Suppressor macrophage (primary cell): ENCODE data around the gene COL5A3.

Experiments
- DNase-seq, 4 experiments: peaks; one replicate each; pipeline ENCODE4 v3.0.0-alpha.2; 2020 to 2022

Gene COL5A3

GRCh38 chr19:10010939-10011338 lies 635 bp upstream of the COL5A3 start:
- no peak for DNase-seq

- DNase-seq: no peak
Observed at GRCh38 chr19:10009714-10010224, 535 bp downstream of the COL5A3 start.

GRCh38 chr19:10008184-10008765 lies 2.0 kb downstream of the COL5A3 start:
- DNase-seq: no peak

- DNase-seq: no peak
Observed at GRCh38 chr19:10007371-10008183, 2.7 kb downstream of the COL5A3 start.

GRCh38 chr19:10006752-10007323 lies 3.5 kb downstream of the COL5A3 start:
- no peak for DNase-seq

- DNase-seq: no peak
Observed at GRCh38 chr19:10006335-10006708, 4.0 kb downstream of the COL5A3 start.

GRCh38 chr19:10005632-10006334 lies 4.5 kb downstream of the COL5A3 start:
- no peak for DNase-seq

- DNase-seq: no peak
Observed at GRCh38 chr19:10004617-10005016, 5.7 kb downstream of the COL5A3 start.

- no peak for DNase-seq
Observed at GRCh38 chr19:10003271-10003670, 7.0 kb downstream of the COL5A3 start.

- peak in 3 of 4 experiments; percentile 25 to 49 (median 27) for DNase-seq
Observed at GRCh38 chr19:10001899-10002298, 8.4 kb downstream of the COL5A3 start.

GRCh38 chr19:10000171-10000826 lies 10.0 kb downstream of the COL5A3 start:
- DNase-seq: peak; percentile 68 to 85 (median 78)

GRCh38 chr19:9996541-9996940 lies 13.8 kb downstream of the COL5A3 start:
- DNase-seq: no peak

- DNase-seq: no peak
Observed at GRCh38 chr19:9995999-9996398, 14.3 kb downstream of the COL5A3 start.

- DNase-seq: peak in 2 of 4 experiments; percentile 7 to 28
Observed at GRCh38 chr19:9995084-9995483, 15.2 kb downstream of the COL5A3 start.

GRCh38 chr19:9991425-9992191 lies 18.7 kb downstream of the COL5A3 start:
- no peak for DNase-seq

GRCh38 chr19:9989504-9989903 lies 20.8 kb downstream of the COL5A3 start:
- no peak for DNase-seq

- no peak for DNase-seq
Observed at GRCh38 chr19:9986787-9987281, 23.5 kb downstream of the COL5A3 start.

GRCh38 chr19:9981406-9982260 lies 28.7 kb downstream of the COL5A3 start:
- no peak for DNase-seq

- DNase-seq: no peak
Observed at GRCh38 chr19:9972103-9972502, 38.2 kb downstream of the COL5A3 start.

- no peak for DNase-seq
Observed at GRCh38 chr19:9971166-9971897, 39.0 kb downstream of the COL5A3 start.
